ENCODE measurements around the gene LRRC2.

LRRC2 gene

DNA sequence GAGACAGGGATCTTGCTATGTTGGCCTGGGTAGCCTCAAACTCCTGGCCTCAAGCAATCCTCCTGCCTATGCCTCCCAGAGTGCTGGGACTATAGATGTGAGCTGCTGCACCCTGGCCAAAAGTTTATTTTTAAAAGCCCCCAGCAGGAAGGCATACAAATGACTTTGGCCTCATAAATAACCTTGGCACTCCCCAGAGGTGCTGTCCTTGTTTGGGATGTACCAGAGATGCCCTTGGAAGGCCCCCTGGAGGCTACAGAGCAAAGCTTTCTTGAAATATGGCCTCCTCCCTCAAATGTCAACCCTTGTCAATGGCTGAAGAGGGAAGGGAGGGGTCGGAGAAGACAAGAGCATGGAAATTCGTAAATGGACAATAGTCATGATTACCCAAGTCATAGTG is 82.3 kb downstream of the LRRC2 start:
- TF ChIP-seq, protein P1, sequence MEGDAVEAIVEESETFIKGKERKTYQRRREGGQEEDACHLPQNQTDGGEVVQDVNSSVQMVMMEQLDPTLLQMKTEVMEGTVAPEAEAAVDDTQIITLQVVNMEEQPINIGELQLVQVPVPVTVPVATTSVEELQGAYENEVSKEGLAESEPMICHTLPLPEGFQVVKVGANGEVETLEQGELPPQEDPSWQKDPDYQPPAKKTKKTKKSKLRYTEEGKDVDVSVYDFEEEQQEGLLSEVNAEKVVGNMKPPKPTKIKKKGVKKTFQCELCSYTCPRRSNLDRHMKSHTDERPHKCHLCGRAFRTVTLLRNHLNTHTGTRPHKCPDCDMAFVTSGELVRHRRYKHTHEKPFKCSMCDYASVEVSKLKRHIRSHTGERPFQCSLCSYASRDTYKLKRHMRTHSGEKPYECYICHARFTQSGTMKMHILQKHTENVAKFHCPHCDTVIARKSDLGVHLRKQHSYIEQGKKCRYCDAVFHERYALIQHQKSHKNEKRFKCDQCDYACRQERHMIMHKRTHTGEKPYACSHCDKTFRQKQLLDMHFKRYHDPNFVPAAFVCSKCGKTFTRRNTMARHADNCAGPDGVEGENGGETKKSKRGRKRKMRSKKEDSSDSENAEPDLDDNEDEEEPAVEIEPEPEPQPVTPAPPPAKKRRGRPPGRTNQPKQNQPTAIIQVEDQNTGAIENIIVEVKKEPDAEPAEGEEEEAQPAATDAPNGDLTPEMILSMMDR (conservative IDR thresholded peaks at IDR 0.05; ENCODE audit: control insufficient read depth, insufficient read depth, low read depth, low read length): no peak
- no peak overlapping the region for H3K4me3 ChIP-seq (ENCODE audit: control insufficient read depth, low read depth, low read length)
- DNase-seq (ENCODE audit: low read depth): no peak

- peak; percentile 38 for DNase-seq (ENCODE audit: low read depth)
- TF ChIP-seq, protein P1 (conservative IDR thresholded peaks at IDR 0.05; ENCODE audit: control insufficient read depth, insufficient read depth, low read depth, low read length): no peak
- H3K4me3 ChIP-seq (ENCODE audit: control insufficient read depth, low read depth, low read length): no peak overlapping the region
These were observed 83.3 kb downstream of the LRRC2 start for GRCh38 chr3:46482632-46483350.

DNA sequence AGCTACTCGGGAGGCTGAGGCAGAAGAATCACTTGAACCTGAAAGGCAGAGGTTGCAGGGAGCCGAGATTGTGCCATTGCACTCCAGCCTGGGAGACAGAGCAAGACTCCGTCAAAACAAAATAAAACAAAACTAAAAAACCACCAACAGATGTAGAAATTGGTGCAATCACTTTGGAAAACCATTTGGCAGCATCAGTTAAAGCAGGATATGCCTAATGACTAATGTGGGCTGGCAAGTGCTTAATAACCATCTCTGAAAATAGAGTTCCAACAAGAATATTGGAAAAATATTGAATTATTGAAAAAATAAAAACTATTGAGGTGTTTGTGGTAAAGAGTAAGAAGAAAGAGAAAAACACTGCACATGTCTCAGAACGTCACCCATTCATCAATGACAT is 84.5 kb downstream of the LRRC2 start:
- no peak overlapping the region for H3K4me3 ChIP-seq (ENCODE audit: control insufficient read depth, low read depth, low read length)
- DNase-seq (ENCODE audit: low read depth): peak; percentile 37
- TF ChIP-seq, protein P1 (conservative IDR thresholded peaks at IDR 0.05; ENCODE audit: control insufficient read depth, insufficient read depth, low read depth, low read length): no peak

- no peak for DNase-seq (ENCODE audit: low read depth)
- TF ChIP-seq, protein P1 (conservative IDR thresholded peaks at IDR 0.05; ENCODE audit: control insufficient read depth, insufficient read depth, low read depth, low read length): no peak
- no peak overlapping the region for H3K4me3 ChIP-seq (ENCODE audit: control insufficient read depth, low read depth, low read length)
These were observed 85.5 kb downstream of the LRRC2 start for GRCh38 chr3:46480491-46481195.

- H3K4me3 ChIP-seq (ENCODE audit: control insufficient read depth, low read depth, low read length): no peak overlapping the region
- DNase-seq (ENCODE audit: low read depth): no peak
- TF ChIP-seq, protein P1 (conservative IDR thresholded peaks at IDR 0.05; ENCODE audit: control insufficient read depth, insufficient read depth, low read depth, low read length): no peak
These were observed 86.4 kb downstream of the LRRC2 start for GRCh38 chr3:46479696-46480095.

DNA sequence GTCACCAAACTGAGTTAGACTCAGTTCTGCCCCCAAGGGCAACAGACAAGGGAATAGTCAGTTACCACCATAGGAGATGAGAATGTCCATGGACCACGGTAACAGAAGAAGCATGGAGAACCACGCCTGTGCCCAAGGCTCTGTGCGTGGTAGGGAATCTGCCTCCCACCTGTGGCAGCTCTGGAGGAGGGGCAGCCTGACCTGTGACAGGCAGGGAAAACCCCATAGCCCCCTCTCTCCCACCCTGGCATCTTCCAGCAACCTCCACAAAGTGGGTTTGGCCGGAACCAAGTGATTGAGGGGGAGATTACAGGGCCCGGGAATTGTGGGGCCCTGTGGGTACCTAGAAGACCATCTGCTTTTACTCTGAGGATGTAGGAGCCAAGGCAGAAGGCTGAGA is 87.1 kb downstream of the LRRC2 start:
- DNase-seq (ENCODE audit: low read depth): no peak
- no peak overlapping the region for H3K4me3 ChIP-seq (ENCODE audit: control insufficient read depth, low read depth, low read length)
- TF ChIP-seq, protein P1 (conservative IDR thresholded peaks at IDR 0.05; ENCODE audit: control insufficient read depth, insufficient read depth, low read depth, low read length): no peak

All from fibroblast of mammary gland (primary cell).